ENCODE data around the gene SORCS2. TPM values are rescaled to one million over a fixed set of nuclear protein-coding genes. Genes with fewer than 3 reads are reported as not detected.

SORCS2 gene
- total and polyA plus RNA-seq, 2 donors, result 2.2 to 2.7 TPM

- Histone ChIP-seq H3K27ac (ENCODE audit: low read depth in 1 of 2, low read length in 1 of 2) (no peak overlapping the region), H3K9me3 (ENCODE audit: control insufficient read depth in 2 of 2, insufficient read depth in 1 of 2, low read length in 1 of 2) (no peaks in the 10 kb centered on the region), H3K27me3 (ENCODE audit: control insufficient read depth in 2 of 2, insufficient read depth in 1 of 2, low read length in 1 of 2) (no peaks in the 10 kb centered on the region), H3K4me1 (ENCODE audit: control insufficient read depth in 2 of 2, insufficient read depth in 2 of 2, low read length in 2 of 2) (peaks cover 0 to 3% of the 10 kb centered on the region in 2 donors), H3K4me3 (ENCODE audit: low read length in 2 of 2) (no peak overlapping the region), H3K36me3 (ENCODE audit: control insufficient read depth in 2 of 2, insufficient read depth in 2 of 2, low read length in 1 of 2) (no peaks in the 10 kb centered on the region)
- no peak for DNase-seq (ENCODE audit: low read depth in 6 of 9, low spot score in 9 of 9)
- WGBS, result 95% methylated on average over 14 of the region's 14 CpGs
Measured at GRCh38 chr4:7278071-7278765, 85.9 kb downstream of the SORCS2 start.

GRCh38 chr4:7278981-7279380, 86.6 kb downstream of the SORCS2 start:
- WGBS, result 76% methylated on average over 4 of the region's 4 CpGs
- H3K9me3 ChIP-seq (ENCODE audit: control insufficient read depth in 2 of 2, insufficient read depth in 1 of 2, low read length in 1 of 2), result no peaks in the 10 kb centered on the region
- no peak overlapping the region for H3K4me3 ChIP-seq (ENCODE audit: low read length in 2 of 2)
- H3K4me1 ChIP-seq (ENCODE audit: control insufficient read depth in 2 of 2, insufficient read depth in 2 of 2, low read length in 2 of 2), result peaks cover 0 to 3% of the 10 kb centered on the region in 2 donors
- no peak for DNase-seq (ENCODE audit: low read depth in 6 of 9, low spot score in 9 of 9)
- no peaks in the 10 kb centered on the region for H3K27me3 ChIP-seq (ENCODE audit: control insufficient read depth in 2 of 2, insufficient read depth in 1 of 2, low read length in 1 of 2)
- no peaks in the 10 kb centered on the region for H3K36me3 ChIP-seq (ENCODE audit: control insufficient read depth in 2 of 2, insufficient read depth in 2 of 2, low read length in 1 of 2)
- H3K27ac ChIP-seq (ENCODE audit: low read depth in 1 of 2, low read length in 1 of 2), result no peak overlapping the region

GRCh38 chr4:7279902-7280301, 87.6 kb downstream of the SORCS2 start:
- H3K9me3 ChIP-seq (ENCODE audit: control insufficient read depth in 2 of 2, insufficient read depth in 1 of 2, low read length in 1 of 2), result no peaks in the 10 kb centered on the region
- WGBS, result 85% methylated on average over 6 of the region's 6 CpGs
- no peak overlapping the region for H3K4me3 ChIP-seq (ENCODE audit: low read length in 2 of 2)

GRCh38 chr4:7280926-7281690, 88.8 kb downstream of the SORCS2 start:
- H3K27me3 ChIP-seq (ENCODE audit: control insufficient read depth in 2 of 2, insufficient read depth in 1 of 2, low read length in 1 of 2), result no peaks in the 10 kb centered on the region
- no peak overlapping the region for H3K4me3 ChIP-seq (ENCODE audit: low read length in 2 of 2)
- H3K9me3 ChIP-seq (ENCODE audit: control insufficient read depth in 2 of 2, insufficient read depth in 1 of 2, low read length in 1 of 2), result no peaks in the 10 kb centered on the region
- H3K36me3 ChIP-seq (ENCODE audit: control insufficient read depth in 2 of 2, insufficient read depth in 2 of 2, low read length in 1 of 2), result no peaks in the 10 kb centered on the region
- H3K4me1 ChIP-seq (ENCODE audit: control insufficient read depth in 2 of 2, insufficient read depth in 2 of 2, low read length in 2 of 2), result no peaks in the 10 kb centered on the region
- no peak for DNase-seq (ENCODE audit: low read depth in 6 of 9, low spot score in 9 of 9)
- WGBS, result 90% methylated on average over 24 of the region's 24 CpGs
- no peak overlapping the region for H3K27ac ChIP-seq (ENCODE audit: low read depth in 1 of 2, low read length in 1 of 2)

More at GRCh38 chr4:7279902-7280301, 87.6 kb downstream of the SORCS2 start:
- Histone ChIP-seq H3K27me3 (ENCODE audit: control insufficient read depth in 2 of 2, insufficient read depth in 1 of 2, low read length in 1 of 2) (no peaks in the 10 kb centered on the region), H3K27ac (ENCODE audit: low read depth in 1 of 2, low read length in 1 of 2) (no peak overlapping the region), H3K36me3 (ENCODE audit: control insufficient read depth in 2 of 2, insufficient read depth in 2 of 2, low read length in 1 of 2) (no peaks in the 10 kb centered on the region), H3K4me1 (ENCODE audit: control insufficient read depth in 2 of 2, insufficient read depth in 2 of 2, low read length in 2 of 2) (peaks cover 0 to 3% of the 10 kb centered on the region in 2 donors)
- no peak for DNase-seq (ENCODE audit: low read depth in 6 of 9, low spot score in 9 of 9)

- H3K9me3 ChIP-seq (ENCODE audit: control insufficient read depth in 2 of 2, insufficient read depth in 1 of 2, low read length in 1 of 2), result no peaks in the 10 kb centered on the region
- no peak overlapping the region for H3K4me3 ChIP-seq (ENCODE audit: low read length in 2 of 2)
- WGBS, result 49% methylated on average over 20 of the region's 20 CpGs
- H3K4me1 ChIP-seq (ENCODE audit: control insufficient read depth in 2 of 2, insufficient read depth in 2 of 2, low read length in 2 of 2), result no peaks in the 10 kb centered on the region
- H3K36me3 ChIP-seq (ENCODE audit: control insufficient read depth in 2 of 2, insufficient read depth in 2 of 2, low read length in 1 of 2), result no peaks in the 10 kb centered on the region
- no peaks in the 10 kb centered on the region for H3K27me3 ChIP-seq (ENCODE audit: control insufficient read depth in 2 of 2, insufficient read depth in 1 of 2, low read length in 1 of 2)
- no peak overlapping the region for H3K27ac ChIP-seq (ENCODE audit: low read depth in 1 of 2, low read length in 1 of 2)
- DNase-seq (ENCODE audit: low read depth in 6 of 9, low spot score in 9 of 9), result no peak
Measured at GRCh38 chr4:7281691-7282665, 89.6 kb downstream of the SORCS2 start.

- no peaks in the 10 kb centered on the region for H3K36me3 ChIP-seq (ENCODE audit: control insufficient read depth in 2 of 2, insufficient read depth in 2 of 2, low read length in 1 of 2)
- 88% methylated on average over 8 of the region's 8 CpGs for WGBS
- H3K9me3 ChIP-seq (ENCODE audit: control insufficient read depth in 2 of 2, insufficient read depth in 1 of 2, low read length in 1 of 2), result no peaks in the 10 kb centered on the region
- H3K4me1 ChIP-seq (ENCODE audit: control insufficient read depth in 2 of 2, insufficient read depth in 2 of 2, low read length in 2 of 2), result no peaks in the 10 kb centered on the region
- no peak for DNase-seq (ENCODE audit: low read depth in 6 of 9, low spot score in 9 of 9)
- no peaks in the 10 kb centered on the region for H3K27me3 ChIP-seq (ENCODE audit: control insufficient read depth in 2 of 2, insufficient read depth in 1 of 2, low read length in 1 of 2)
- no peak overlapping the region for H3K27ac ChIP-seq (ENCODE audit: low read depth in 1 of 2, low read length in 1 of 2)
- no peak overlapping the region for H3K4me3 ChIP-seq (ENCODE audit: low read length in 2 of 2)
Measured at GRCh38 chr4:7282786-7283440, 90.6 kb downstream of the SORCS2 start.

GRCh38 chr4:7285244-7286094, 93.1 kb downstream of the SORCS2 start:
- no peak for DNase-seq (ENCODE audit: low read depth in 6 of 9, low spot score in 9 of 9)
- H3K36me3 ChIP-seq (ENCODE audit: control insufficient read depth in 2 of 2, insufficient read depth in 2 of 2, low read length in 1 of 2), result no peaks in the 10 kb centered on the region
- WGBS, result 80% methylated on average over 34 of the region's 34 CpGs
- no peaks in the 10 kb centered on the region for H3K9me3 ChIP-seq (ENCODE audit: control insufficient read depth in 2 of 2, insufficient read depth in 1 of 2, low read length in 1 of 2)
- H3K27me3 ChIP-seq (ENCODE audit: control insufficient read depth in 2 of 2, insufficient read depth in 1 of 2, low read length in 1 of 2), result no peaks in the 10 kb centered on the region
- H3K4me1 ChIP-seq (ENCODE audit: control insufficient read depth in 2 of 2, insufficient read depth in 2 of 2, low read length in 2 of 2), result no peaks in the 10 kb centered on the region
- H3K27ac ChIP-seq (ENCODE audit: low read depth in 1 of 2, low read length in 1 of 2), result no peak overlapping the region
- no peak overlapping the region for H3K4me3 ChIP-seq (ENCODE audit: low read length in 2 of 2)

GRCh38 chr4:7286170-7286569, 93.8 kb downstream of the SORCS2 start:
- DNase-seq (ENCODE audit: low read depth in 6 of 9, low spot score in 9 of 9), result no peak

More at GRCh38 chr4:7286170-7286569, 93.8 kb downstream of the SORCS2 start:
- Histone ChIP-seq H3K36me3 (ENCODE audit: control insufficient read depth in 2 of 2, insufficient read depth in 2 of 2, low read length in 1 of 2) (no peaks in the 10 kb centered on the region), H3K27me3 (ENCODE audit: control insufficient read depth in 2 of 2, insufficient read depth in 1 of 2, low read length in 1 of 2) (no peaks in the 10 kb centered on the region), H3K4me1 (ENCODE audit: control insufficient read depth in 2 of 2, insufficient read depth in 2 of 2, low read length in 2 of 2) (no peaks in the 10 kb centered on the region), H3K4me3 (ENCODE audit: low read length in 2 of 2) (no peak overlapping the region), H3K9me3 (ENCODE audit: control insufficient read depth in 2 of 2, insufficient read depth in 1 of 2, low read length in 1 of 2) (no peaks in the 10 kb centered on the region), H3K27ac (ENCODE audit: low read depth in 1 of 2, low read length in 1 of 2) (no peak overlapping the region)
- WGBS, result 84% methylated on average over 14 of the region's 14 CpGs

All from thymus (tissue), 11 donors.